ENCODE data around the gene LAMP5. TPM values are rescaled to one million over a fixed set of nuclear protein-coding genes. Genes with fewer than 3 reads are reported as not detected.

The LAMP5 gene
- total RNA-seq, 2 donors from 2014 or later = not detected

- no peaks in the 10 kb centered on the region for H3K9me3 ChIP-seq
- no peak for TF ChIP-seq POLR2A (IDR thresholded peaks at IDR 0.05)
- TF ChIP-seq, protein P1, sequence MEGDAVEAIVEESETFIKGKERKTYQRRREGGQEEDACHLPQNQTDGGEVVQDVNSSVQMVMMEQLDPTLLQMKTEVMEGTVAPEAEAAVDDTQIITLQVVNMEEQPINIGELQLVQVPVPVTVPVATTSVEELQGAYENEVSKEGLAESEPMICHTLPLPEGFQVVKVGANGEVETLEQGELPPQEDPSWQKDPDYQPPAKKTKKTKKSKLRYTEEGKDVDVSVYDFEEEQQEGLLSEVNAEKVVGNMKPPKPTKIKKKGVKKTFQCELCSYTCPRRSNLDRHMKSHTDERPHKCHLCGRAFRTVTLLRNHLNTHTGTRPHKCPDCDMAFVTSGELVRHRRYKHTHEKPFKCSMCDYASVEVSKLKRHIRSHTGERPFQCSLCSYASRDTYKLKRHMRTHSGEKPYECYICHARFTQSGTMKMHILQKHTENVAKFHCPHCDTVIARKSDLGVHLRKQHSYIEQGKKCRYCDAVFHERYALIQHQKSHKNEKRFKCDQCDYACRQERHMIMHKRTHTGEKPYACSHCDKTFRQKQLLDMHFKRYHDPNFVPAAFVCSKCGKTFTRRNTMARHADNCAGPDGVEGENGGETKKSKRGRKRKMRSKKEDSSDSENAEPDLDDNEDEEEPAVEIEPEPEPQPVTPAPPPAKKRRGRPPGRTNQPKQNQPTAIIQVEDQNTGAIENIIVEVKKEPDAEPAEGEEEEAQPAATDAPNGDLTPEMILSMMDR (IDR thresholded peaks at IDR 0.05) = no peak
- intact Hi-C loops (cut with DNase I) = no loop called here
- DNase-seq = no peak
- no peak overlapping the region for H3K4me3 ChIP-seq
- no peaks in the 10 kb centered on the region for H3K27me3 ChIP-seq
- no peaks in the 10 kb centered on the region for H3K36me3 ChIP-seq (replicated peaks in 1 of 2; ENCODE audit: insufficient read depth in 1 of 2, low read depth in 2 of 2)
- H3K4me1 ChIP-seq = no peaks in the 10 kb centered on the region
- no peak for ATAC-seq
- H3K27ac ChIP-seq = no peak overlapping the region
- 65 to 68% methylated on average over 4 of the region's 4 CpGs for WGBS, 2 donors
These were observed 17.9 kb downstream of the LAMP5 start for GRCh38 chr20:9532069-9532838.

DNA sequence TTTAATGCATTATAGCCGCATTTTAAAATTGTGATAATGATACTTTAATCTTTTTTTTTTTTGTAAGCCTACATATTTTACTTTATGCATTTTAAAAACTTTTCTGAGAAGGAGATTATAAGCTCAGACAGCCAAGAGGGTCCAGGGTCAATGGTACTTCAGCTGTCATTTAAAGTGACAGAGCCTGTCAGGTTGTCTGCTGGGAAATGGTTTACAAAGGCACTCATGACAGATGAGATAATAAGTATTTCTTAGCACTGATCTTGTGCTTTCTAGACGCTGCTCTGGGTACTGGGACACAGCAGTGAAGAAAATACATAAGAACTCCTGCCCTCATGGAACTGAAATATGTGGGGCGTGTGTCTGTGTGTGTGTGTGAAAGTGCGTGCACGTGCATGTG, 19.6 kb downstream of the LAMP5 start:
- Histone ChIP-seq H3K4me1 (no peaks in the 10 kb centered on the region), H3K9me3 (no peaks in the 10 kb centered on the region), H3K27me3 (no peaks in the 10 kb centered on the region), H3K4me3 (no peak overlapping the region), H3K36me3 (replicated peaks in 1 of 2; ENCODE audit: insufficient read depth in 1 of 2, low read depth in 2 of 2) (no peaks in the 10 kb centered on the region), H3K27ac (no peak overlapping the region)
- DNase-seq (no peak), ATAC-seq (no peak)
- intact Hi-C loops (cut with DNase I) = no loop called here
- TF ChIP-seq, protein P1 (IDR thresholded peaks at IDR 0.05) = no peak
- no peak for TF ChIP-seq POLR2A (IDR thresholded peaks at IDR 0.05)
- 71 to 79% methylated on average over 5 of the region's 5 CpGs for WGBS, 2 donors

GRCh38 chr20:9535449-9535848, 21.1 kb downstream of the LAMP5 start:
- H3K4me1 ChIP-seq = no peaks in the 10 kb centered on the region
- no peak for ATAC-seq

DNA sequence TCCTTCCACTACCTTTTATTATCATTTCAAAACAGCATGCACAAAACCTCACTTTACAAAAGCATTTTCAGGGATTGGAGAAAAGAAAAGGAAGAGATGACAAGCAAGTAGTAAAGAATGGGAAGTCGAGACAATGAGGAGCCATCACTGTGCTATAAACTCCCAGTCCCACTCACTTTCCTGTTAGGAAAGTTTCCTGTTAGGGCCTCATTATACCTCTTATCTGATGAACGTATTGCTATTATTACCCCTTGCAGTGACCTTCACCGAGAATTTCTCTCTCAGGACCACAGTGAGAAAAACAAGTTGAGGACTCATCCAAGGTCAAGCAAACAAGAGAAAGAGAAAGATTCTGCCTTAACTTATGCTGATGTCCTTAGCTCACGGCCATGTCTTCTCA, 28.8 kb downstream of the LAMP5 start:
- 36 to 38% methylated on average over 4 of the region's 4 CpGs for WGBS, 2 donors

More at GRCh38 chr20:9535449-9535848, 21.1 kb downstream of the LAMP5 start:
- Histone ChIP-seq H3K9me3 (no peaks in the 10 kb centered on the region), H3K27me3 (no peaks in the 10 kb centered on the region), H3K27ac (no peak overlapping the region), H3K4me3 (no peak overlapping the region), H3K36me3 (replicated peaks in 1 of 2; ENCODE audit: insufficient read depth in 1 of 2, low read depth in 2 of 2) (no peaks in the 10 kb centered on the region)
- WGBS, 2 donors = 58 to 65% methylated on average over 2 of the region's 2 CpGs
- DNase-seq = no peak
- intact Hi-C loops (cut with DNase I) = no loop called here
- TF ChIP-seq, protein P1 (IDR thresholded peaks at IDR 0.05) = no peak
- no peak for TF ChIP-seq POLR2A (IDR thresholded peaks at IDR 0.05)

More for the DNA sequence above, 28.8 kb downstream of the LAMP5 start:
- DNase-seq (no peak), ATAC-seq (no peak)
- Histone ChIP-seq H3K9me3 (no peaks in the 10 kb centered on the region), H3K27me3 (no peaks in the 10 kb centered on the region), H3K4me1 (no peaks in the 10 kb centered on the region), H3K36me3 (replicated peaks in 1 of 2; ENCODE audit: insufficient read depth in 1 of 2, low read depth in 2 of 2) (no peaks in the 10 kb centered on the region), H3K27ac (no peak overlapping the region), H3K4me3 (no peak overlapping the region)
- TF ChIP-seq, protein P1 (IDR thresholded peaks at IDR 0.05) = no peak
- no peak for TF ChIP-seq POLR2A (IDR thresholded peaks at IDR 0.05)
- intact Hi-C loops (cut with DNase I) = no loop called here
